Stimulated activated CD8-positive, alpha-beta memory T cell treated with anti-CD3 and anti-CD28 coated beads, Interleukin-12 subunit alpha, Interleukin-12 subunit beta, amount 100 ng/mL, for 24 hours (primary cell): ENCODE measurements around the gene ARHGAP42.
"Not testable (repeated sequence)": the region's sequence is repeated elsewhere in the genome, so short reads cannot be mapped to it uniquely, and the experiment has no call there.

Source experiments
- DNase-seq: peaks from one replicate; pipeline ENCODE4 v3.0.0-alpha.2; 2020; ENCODE audit errors: extremely low read depth

Gene ARHGAP42

GRCh38 chr11:100872951-100873740 lies 186.1 kb downstream of the ARHGAP42 start:
- no peak for DNase-seq

- DNase-seq = no peak
Measured at GRCh38 chr11:100874203-100874602, 187.1 kb downstream of the ARHGAP42 start.

DNA sequence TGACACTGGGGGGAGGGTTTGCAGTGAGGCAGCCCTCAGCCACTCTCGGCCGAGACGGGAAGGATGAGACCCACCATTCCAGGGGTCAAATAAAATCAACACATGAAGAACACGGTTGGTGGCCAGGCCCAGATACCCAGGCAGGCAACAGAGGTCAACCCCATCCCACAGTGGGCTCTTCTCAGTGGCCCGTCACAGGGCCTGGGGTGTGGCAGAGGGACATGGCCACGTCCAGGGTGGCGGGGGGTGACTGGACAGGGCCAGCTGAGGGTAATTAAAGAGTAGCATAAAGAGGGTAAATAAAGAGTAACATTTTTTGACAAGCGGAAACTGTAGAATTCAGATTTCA lies 188.4 kb downstream of the ARHGAP42 start:
- DNase-seq = no peak

- DNase-seq = no peak
Measured at GRCh38 chr11:100876815-100877520, 189.9 kb downstream of the ARHGAP42 start.

- DNase-seq = no peak
Measured at GRCh38 chr11:100878474-100878873, 191.4 kb downstream of the ARHGAP42 start.

DNA sequence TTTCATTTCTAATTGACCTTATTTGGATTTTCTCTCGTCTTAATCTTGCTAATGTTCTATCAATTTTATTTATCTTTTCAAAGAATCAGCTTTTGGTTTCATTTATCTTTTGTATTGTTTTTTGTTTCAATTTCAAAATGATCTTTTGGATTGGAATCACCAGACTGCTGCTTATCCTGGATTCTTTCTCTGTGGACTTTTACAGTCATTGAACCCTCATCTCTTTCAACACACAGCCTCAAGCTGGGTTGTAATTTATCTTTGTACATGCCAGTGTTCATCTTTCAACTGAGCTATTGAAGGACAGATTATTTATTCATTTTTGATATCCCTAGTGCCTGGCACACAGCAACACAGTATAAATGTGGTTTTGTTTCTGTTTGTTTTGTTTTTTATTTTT lies 195.9 kb downstream of the ARHGAP42 start:
- DNase-seq = no peak

DNA sequence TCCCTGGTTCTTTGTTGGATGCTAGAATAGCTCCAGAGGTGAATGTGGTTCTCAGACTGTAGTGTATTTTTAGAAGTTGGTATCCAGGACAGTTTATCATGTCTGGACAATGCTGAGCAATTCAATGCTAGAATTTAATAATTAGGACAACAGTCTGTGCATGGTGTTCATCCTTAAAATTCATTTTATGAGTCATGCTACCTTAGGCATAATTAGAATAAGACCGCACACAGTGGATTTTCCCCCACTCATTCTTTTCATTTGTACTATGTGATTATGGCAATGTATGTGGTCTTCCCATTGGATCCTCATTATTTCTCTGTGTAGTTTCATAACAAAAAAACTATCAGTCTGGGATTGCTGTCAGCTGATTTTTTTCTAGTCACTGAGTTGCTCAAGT lies 196.7 kb downstream of the ARHGAP42 start:
- no peak for DNase-seq

DNA sequence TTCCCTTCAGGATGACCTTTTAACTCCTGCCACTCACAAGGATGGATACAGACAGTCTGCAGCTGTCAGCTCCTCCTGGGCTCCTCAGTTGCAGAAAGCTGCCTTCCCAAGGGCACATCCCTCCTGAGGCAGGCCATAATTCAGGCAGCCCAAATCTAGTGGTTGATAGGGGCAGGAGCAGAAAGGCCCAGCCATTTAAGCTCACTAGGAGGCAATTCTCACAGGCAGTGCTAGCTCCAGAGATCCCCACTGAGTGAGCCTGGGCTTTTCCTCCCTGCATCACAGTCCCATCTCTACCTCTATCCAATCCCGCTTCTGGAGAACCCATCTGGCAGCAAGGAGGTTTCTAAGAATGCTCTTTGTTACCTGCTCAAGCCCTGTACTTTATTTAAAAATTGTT lies 200.6 kb downstream of the ARHGAP42 start:
- no peak for DNase-seq

DNA sequence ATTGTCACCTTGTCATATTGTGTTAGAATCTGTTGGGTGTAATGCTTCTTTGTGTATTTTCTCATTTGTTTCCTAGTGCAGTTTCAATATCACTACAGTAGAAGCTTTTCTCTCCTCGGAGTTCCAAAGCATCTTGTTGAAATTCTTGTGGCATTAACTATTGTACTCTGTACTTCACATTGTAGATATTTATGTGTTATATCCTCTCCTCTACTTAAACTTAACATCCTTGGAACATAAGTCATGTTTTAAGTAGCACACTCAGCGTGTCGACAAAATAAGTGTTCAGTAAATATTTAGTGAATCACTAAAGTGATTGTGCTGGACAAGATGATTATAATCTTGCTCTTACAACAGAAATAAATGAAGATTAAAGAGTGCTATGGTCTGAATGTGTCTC lies 201.7 kb downstream of the ARHGAP42 start:
- DNase-seq = no peak

DNA sequence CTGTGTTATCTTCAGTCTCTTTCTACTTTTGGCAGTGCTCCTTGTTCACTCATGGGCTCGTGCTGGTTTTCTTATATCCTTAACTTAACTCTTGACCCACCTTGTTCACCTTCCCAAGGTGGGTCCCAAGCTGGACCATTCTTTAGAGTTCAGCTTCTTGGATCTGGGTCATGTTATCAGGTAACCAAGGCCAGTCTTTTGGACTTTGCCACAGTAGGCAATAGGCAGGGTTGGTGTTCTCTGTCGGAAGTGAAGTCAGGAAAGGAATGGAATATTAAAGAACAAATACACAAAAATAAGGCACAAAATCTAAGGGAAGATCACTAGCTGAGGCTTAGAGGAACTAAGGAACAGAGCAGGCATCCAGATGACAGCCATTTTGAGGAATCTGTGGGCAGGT lies 202.7 kb downstream of the ARHGAP42 start:
- DNase-seq = no peak

GRCh38 chr11:100890789-100891188 lies 203.7 kb downstream of the ARHGAP42 start:
- no peak for DNase-seq

- DNase-seq = no peak
Measured at GRCh38 chr11:100892886-100893285, 205.8 kb downstream of the ARHGAP42 start.

GRCh38 chr11:100895449-100895848 lies 208.4 kb downstream of the ARHGAP42 start:
- no peak for DNase-seq

GRCh38 chr11:100895976-100896375 lies 208.9 kb downstream of the ARHGAP42 start:
- DNase-seq = not testable (repeated sequence)

- not testable (repeated sequence) for DNase-seq
Measured at GRCh38 chr11:100901471-100901870, 214.4 kb downstream of the ARHGAP42 start.

- DNase-seq = no peak
Measured at GRCh38 chr11:100902454-100903141, 215.5 kb downstream of the ARHGAP42 start.

DNA sequence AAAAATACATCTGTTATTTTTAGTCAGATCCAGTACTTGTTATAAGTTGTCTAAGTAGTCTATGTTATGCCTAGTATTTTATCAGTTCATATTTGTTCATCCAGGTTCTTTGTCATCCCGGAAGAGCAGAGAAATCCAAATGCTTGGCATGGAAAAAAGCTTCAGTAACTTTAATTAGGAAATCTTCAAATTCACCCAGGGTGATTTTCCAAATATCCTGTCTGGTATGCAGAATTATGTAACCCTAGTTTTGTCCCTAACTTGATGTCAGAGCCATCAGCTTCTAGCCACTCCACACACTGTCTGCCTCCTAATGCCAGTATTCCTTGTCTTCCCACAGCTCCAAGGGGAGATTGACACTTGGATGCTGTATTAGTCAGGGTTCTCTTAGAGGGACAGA lies 216.2 kb downstream of the ARHGAP42 start:
- no peak for DNase-seq

GRCh38 chr11:100905684-100906083 lies 218.6 kb downstream of the ARHGAP42 start:
- DNase-seq = no peak

DNA sequence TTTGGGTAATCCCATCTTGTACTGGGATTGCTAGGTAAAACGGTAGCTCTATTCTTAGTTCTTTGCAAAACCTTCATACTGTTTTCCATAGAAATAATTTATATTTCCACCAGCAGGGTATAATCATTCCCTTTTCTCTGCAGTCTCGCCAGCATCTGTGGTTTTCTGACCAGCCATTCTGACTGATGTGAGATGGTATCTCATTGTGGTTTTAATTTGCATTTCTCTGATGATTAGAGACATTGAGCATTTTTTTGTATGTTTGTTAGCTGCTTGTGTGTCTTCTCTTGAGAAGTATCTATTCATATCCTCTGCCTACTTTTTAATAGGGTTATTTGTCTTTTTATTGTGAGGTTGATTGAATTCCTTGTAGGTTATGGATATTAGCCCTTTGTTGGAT lies 221.7 kb downstream of the ARHGAP42 start:
- no peak for DNase-seq

DNA sequence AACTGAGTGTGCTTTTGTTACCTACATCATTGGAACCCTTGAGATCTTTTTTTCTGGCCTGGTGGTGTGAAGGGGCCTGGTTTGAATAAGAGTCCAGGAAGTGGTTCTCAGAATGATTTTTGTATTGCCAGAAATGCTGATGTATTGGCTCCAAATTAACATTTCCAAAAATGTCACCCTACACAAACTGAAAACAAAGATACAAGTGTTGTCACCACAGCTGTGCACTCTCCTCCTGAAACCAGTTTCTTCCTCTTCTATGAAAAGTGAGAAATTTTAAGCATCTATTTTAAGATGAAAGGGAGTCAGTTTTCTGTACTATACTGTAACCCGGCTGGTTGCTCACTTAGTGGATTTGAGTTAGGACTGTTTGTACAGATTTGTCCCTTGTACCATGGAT lies 223.7 kb downstream of the ARHGAP42 start:
- no peak for DNase-seq

- DNase-seq = no peak
Measured at GRCh38 chr11:100914415-100915110, 227.5 kb downstream of the ARHGAP42 start.
